Measurements from ENCODE around the gene TTC12. TPM values are rescaled to one million over a fixed set of nuclear protein-coding genes. Genes with fewer than 3 reads are reported as not detected.
A peak's percentile ranks its signal among the peaks of the same experiment; 100 is the strongest.

Gene TTC12
- total RNA-seq, 1 donor from 2014 or later: 20.4 TPM

DNA sequence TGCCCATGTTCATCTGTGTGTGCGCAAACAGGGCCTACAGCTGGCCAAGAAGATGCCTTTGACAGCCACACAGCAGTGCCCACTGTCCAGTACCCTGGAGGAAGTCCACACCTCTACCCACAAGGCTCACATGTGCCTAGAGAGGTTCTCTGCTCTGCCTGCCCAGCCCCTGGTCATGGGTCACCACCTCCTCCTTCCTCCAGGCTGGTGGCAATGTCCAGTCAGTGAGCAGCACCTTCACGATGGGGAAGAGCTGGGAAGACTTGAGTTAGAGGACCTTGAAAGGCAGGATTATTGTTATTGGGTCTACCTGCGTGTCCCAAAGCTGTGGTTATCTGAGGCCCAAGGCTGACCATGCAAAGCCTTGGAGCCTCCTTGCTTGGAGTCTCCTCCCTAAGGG lies 28.4 kb upstream of the TTC12 start:
- Histone ChIP-seq H3K36me3 (no peaks in the 10 kb centered on the region), H3K27ac (no peak overlapping the region), H3K4me3 (no peak overlapping the region), H3K4me1 (no peaks in the 10 kb centered on the region), H3K27me3 (no peaks in the 10 kb centered on the region), H3K9me3 (no peaks in the 10 kb centered on the region)
- intact Hi-C loops (cut with DNase I): loop anchor here (5.0 kb wide), 1 partner anchor 699 kb away; no protein-coding TSS in a partner anchor
- peak in 1 of 2 donors; percentile 56 for DNase-seq (ENCODE audit: extremely low spot score in 2 of 2)
- TF ChIP-seq POLR2A (IDR thresholded peaks at IDR 0.05) (no peak), POLR2AphosphoS5 (IDR thresholded peaks at IDR 0.05; ENCODE audit: insufficient read depth in 1 of 2, low read depth in 1 of 2) (no peak)
- TF ChIP-seq, protein P1, sequence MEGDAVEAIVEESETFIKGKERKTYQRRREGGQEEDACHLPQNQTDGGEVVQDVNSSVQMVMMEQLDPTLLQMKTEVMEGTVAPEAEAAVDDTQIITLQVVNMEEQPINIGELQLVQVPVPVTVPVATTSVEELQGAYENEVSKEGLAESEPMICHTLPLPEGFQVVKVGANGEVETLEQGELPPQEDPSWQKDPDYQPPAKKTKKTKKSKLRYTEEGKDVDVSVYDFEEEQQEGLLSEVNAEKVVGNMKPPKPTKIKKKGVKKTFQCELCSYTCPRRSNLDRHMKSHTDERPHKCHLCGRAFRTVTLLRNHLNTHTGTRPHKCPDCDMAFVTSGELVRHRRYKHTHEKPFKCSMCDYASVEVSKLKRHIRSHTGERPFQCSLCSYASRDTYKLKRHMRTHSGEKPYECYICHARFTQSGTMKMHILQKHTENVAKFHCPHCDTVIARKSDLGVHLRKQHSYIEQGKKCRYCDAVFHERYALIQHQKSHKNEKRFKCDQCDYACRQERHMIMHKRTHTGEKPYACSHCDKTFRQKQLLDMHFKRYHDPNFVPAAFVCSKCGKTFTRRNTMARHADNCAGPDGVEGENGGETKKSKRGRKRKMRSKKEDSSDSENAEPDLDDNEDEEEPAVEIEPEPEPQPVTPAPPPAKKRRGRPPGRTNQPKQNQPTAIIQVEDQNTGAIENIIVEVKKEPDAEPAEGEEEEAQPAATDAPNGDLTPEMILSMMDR (IDR thresholded peaks at IDR 0.05): no peak

DNA sequence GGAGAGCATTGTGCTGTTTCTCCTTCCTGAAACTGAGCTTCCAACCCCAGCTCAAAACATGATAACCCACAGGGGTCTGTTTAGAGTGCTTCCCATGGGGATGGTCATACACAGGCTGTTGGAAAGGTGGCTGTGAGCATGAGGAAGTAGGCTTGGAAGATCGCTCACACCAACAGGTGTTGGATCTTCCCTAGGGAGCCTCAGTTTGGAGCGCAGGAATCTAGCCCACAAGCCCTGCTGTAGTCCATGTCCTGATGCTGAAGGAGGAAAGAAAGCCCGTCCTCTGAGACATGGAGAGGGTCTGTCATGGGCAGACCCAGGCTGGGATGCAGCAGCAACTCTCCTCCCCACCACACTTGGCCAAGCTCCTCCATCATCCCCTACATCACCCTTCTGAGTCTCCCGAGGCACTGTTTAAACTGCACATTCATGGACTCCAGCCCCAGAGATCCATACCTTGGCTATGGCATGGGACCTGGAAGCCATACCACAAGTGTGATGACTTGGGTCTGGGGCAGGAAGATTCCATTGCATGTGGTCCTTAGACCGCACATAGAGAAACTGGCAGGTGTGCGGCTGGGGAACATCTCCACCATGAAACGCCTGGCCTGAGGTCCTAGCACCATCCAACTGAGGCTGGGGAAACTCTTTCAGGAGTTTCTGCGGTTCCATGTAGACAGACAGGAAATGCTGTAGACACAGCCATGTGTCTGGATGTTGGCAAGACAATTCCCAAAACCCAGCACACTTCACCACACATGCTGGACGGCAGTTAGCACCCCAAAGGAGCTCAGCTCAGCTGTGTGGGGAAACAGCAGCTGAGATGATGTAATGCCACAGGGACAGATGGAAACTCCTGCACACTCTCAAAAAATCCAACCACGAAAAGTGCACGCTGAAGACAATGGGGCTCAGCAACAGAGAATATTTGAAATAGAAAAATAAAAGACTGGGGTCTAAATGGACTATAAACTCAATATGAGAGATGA lies 27.6 kb upstream of the TTC12 start:
- H3K36me3 ChIP-seq: no peaks in the 10 kb centered on the region
- H3K9me3 ChIP-seq: no peaks in the 10 kb centered on the region
- no peak overlapping the region for H3K27ac ChIP-seq
- DNase-seq (ENCODE audit: extremely low spot score in 2 of 2): peak in 1 of 2 donors; percentile 77
- intact Hi-C loops (cut with DNase I): loop anchor here (5.0 kb wide), 1 partner anchor 700 kb away; no protein-coding TSS in a partner anchor
- H3K4me1 ChIP-seq: no peaks in the 10 kb centered on the region
- no peak overlapping the region for H3K4me3 ChIP-seq
- no peaks in the 10 kb centered on the region for H3K27me3 ChIP-seq
- TF ChIP-seq POLR2A (IDR thresholded peaks at IDR 0.05) (no peak), POLR2AphosphoS5 (IDR thresholded peaks at IDR 0.05; ENCODE audit: insufficient read depth in 1 of 2, low read depth in 1 of 2) (no peak)
- TF ChIP-seq, protein P1 (IDR thresholded peaks at IDR 0.05): no peak

DNA sequence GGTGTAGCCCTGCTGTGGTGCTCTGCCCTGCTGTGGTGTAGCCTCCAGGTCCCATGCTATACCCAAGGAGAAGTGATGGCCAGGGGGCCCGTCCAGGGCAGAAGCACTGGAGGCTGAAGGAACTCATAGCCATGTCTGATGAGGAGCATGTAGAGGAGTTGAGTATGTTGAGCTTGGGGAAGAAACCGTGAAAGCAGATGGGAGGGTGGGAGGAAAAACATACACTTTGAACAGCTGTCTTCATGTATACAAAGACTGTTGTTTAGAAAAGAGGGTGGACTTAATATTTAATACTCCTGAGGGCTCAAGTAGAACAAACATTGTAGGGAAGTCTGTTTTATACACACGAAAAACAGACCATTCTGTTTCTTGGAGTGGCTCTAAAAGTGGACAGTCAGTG lies 26.6 kb upstream of the TTC12 start:
- Histone ChIP-seq H3K4me1 (no peaks in the 10 kb centered on the region), H3K27me3 (no peaks in the 10 kb centered on the region), H3K4me3 (no peak overlapping the region), H3K9me3 (no peaks in the 10 kb centered on the region), H3K36me3 (no peaks in the 10 kb centered on the region), H3K27ac (no peak overlapping the region)
- TF ChIP-seq, protein P1 (IDR thresholded peaks at IDR 0.05): no peak
- TF ChIP-seq POLR2A (IDR thresholded peaks at IDR 0.05): no peak
- no peak for TF ChIP-seq POLR2AphosphoS5 (IDR thresholded peaks at IDR 0.05; ENCODE audit: insufficient read depth in 1 of 2, low read depth in 1 of 2)
- intact Hi-C loops (cut with DNase I): loop anchor here (5.0 kb wide), 1 partner anchor 700 kb away; no protein-coding TSS in a partner anchor
- DNase-seq (ENCODE audit: extremely low spot score in 2 of 2): peak in 1 of 2 donors; percentile 52

DNA sequence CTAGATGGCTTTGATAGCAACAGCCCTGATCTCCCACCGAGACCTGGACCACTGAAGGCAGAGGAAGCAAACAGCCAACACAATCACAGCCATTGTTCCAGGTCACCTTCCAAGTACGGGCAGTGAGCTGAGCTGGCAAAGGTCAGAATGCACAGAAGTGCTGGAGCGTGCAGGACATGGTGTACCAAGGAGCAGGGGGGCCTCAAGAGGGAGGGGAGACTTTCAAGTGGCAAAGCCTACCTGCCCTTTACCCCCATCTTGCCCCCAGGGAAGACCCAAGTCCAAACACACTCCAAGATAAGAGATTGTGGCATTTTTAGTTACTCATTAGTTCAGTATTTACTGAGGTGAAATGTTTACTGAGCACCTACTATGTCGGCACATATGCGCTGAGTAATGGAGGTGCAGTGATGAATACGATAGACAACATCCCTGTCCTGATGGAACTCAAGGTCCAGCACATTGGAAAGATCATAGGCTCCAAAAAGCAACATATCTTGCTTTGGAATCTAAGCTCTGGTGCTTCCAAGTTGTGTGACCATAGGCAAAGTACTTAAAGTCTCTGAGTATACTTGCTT lies 26.0 kb upstream of the TTC12 start:
- intact Hi-C loops (cut with DNase I): loop anchor here (5.0 kb wide), 1 partner anchor 701 kb away; no protein-coding TSS in a partner anchor
- Histone ChIP-seq H3K4me1 (no peaks in the 10 kb centered on the region), H3K4me3 (no peak overlapping the region), H3K27ac (no peak overlapping the region), H3K36me3 (no peaks in the 10 kb centered on the region), H3K9me3 (no peaks in the 10 kb centered on the region), H3K27me3 (no peaks in the 10 kb centered on the region)
- TF ChIP-seq POLR2AphosphoS5 (IDR thresholded peaks at IDR 0.05; ENCODE audit: insufficient read depth in 1 of 2, low read depth in 1 of 2): no peak
- TF ChIP-seq, protein P1 (IDR thresholded peaks at IDR 0.05): no peak
- TF ChIP-seq POLR2A (IDR thresholded peaks at IDR 0.05): no peak
- peak in 1 of 2 donors; percentile 65 for DNase-seq (ENCODE audit: extremely low spot score in 2 of 2)

All from vagina (tissue), 2 donors.